Gastroesophageal sphincter (tissue), 4 donors: ENCODE results near the gene MTTP. TPM values are rescaled to one million over a fixed set of nuclear protein-coding genes. Genes with fewer than 3 reads are reported as not detected.

Source experiments
- ATAC-seq: fragments of 150-250 bp; one replicate; pipeline ENCODE4 v1.9.1; 2016; ENCODE audit warnings: mild to moderate bottlenecking, moderate library complexity
- H3K27ac ChIP-seq, 4 donors: fragments of 200-600 bp; sonication (generic) in 3 of 4; 1 replicate in 3 of 4; 2 replicates in 1 of 4; pipeline ENCODE4 v1.5.1; 2016 to 2019
- H3K27me3 ChIP-seq: fragments of 200-600 bp; sonication (generic); one replicate; pipeline ENCODE4 v1.5.1; 2019
- H3K36me3 ChIP-seq, 2 donors: fragments of 200-600 bp; sonication (generic); one replicate each; pipeline ENCODE4 v1.5.1; 2019; ENCODE audit warnings: control low read depth in 1 of 2
- H3K4me1 ChIP-seq, 3 donors: fragments of 200-600 bp; sonication (generic); 1 replicate in 2 of 3; 2 replicates in 1 of 3; pipeline ENCODE4 v1.5.1; 2016 to 2019; ENCODE audit warnings: control low read depth in 2 of 3
- H3K4me3 ChIP-seq, 2 donors: fragments of 200-600 bp; sonication (generic); one replicate each; pipeline ENCODE4 v1.5.1; 2019; ENCODE audit warnings: mild to moderate bottlenecking in 1 of 2, moderate library complexity in 1 of 2
- H3K9me3 ChIP-seq, 3 donors: fragments of 200-600 bp; sonication (generic); one replicate each; pipeline ENCODE4 v1.5.1; 2017 to 2019; ENCODE audit warnings: control low read depth in 2 of 3
- EP300 ChIP-seq: sonication (generic); formaldehyde crosslinking; IDR thresholded peaks from one replicate; pipeline ENCODE4 v1.6.1; 2017; ENCODE audit warnings: antibody characterized with exemption, mild to moderate bottlenecking
- POLR2A ChIP-seq, 2 donors: fragments of 450-650 bp; IDR thresholded peaks; one replicate each; pipeline ENCODE4 v1.6.1; 2017; ENCODE audit warnings: antibody characterized with exemption in 2 of 2, mild to moderate bottlenecking in 2 of 2, moderate library complexity in 1 of 2
- POLR2AphosphoS5 ChIP-seq: sonication (generic); formaldehyde crosslinking; IDR thresholded peaks from one replicate; pipeline ENCODE4 v1.6.1; 2017; ENCODE audit warnings: antibody characterized with exemption
- WGBS, 2 donors: methylation state at CpG; one replicate each; pipeline ENCODE4 v1.1.5; 2018; ENCODE audit warnings: low coverage in 1 of 2; 5-methylcytosine and 5-hydroxymethylcytosine counted together
- total RNA-seq, 4 donors: library from RNA; depleted of rRNA; stranded (reverse); fragments of >200 nt; gene quantifications; one replicate each; pipeline ENCODE4 v1.1.0, GENCODE V29; 2016
- TF ChIP-seq, protein P1 (sequence below), 4 experiments: fragments of 200-600 bp in 2 of 4; fragments of 450-650 bp in 2 of 4; sonication (generic) in 1 of 4; IDR thresholded peaks; one replicate each; pipeline ENCODE4 v1.5.1; 2017 to 2019; ENCODE audit warnings: antibody characterized with exemption in 4 of 4, mild to moderate bottlenecking in 2 of 4, moderate library complexity in 2 of 4

MTTP gene
- total RNA-seq, 4 donors from 2014 or later = 0.16 to 3.5 (median 1.2) TPM

- 50 to 86% methylated on average over 1 of the region's 1 CpG for WGBS, 2 donors
- no peak for ATAC-seq
- peaks cover 0 to 25% (median 5%) of the 10 kb centered on the region in 3 donors for H3K4me1 ChIP-seq
- no peak overlapping the region for H3K27ac ChIP-seq
- no peak overlapping the region for H3K4me3 ChIP-seq
- no peaks in the 10 kb centered on the region for H3K27me3 ChIP-seq
- TF ChIP-seq POLR2A (IDR thresholded peaks at IDR 0.05) (no peak), EP300 (no peak), POLR2AphosphoS5 (no peak)
- TF ChIP-seq, protein P1, sequence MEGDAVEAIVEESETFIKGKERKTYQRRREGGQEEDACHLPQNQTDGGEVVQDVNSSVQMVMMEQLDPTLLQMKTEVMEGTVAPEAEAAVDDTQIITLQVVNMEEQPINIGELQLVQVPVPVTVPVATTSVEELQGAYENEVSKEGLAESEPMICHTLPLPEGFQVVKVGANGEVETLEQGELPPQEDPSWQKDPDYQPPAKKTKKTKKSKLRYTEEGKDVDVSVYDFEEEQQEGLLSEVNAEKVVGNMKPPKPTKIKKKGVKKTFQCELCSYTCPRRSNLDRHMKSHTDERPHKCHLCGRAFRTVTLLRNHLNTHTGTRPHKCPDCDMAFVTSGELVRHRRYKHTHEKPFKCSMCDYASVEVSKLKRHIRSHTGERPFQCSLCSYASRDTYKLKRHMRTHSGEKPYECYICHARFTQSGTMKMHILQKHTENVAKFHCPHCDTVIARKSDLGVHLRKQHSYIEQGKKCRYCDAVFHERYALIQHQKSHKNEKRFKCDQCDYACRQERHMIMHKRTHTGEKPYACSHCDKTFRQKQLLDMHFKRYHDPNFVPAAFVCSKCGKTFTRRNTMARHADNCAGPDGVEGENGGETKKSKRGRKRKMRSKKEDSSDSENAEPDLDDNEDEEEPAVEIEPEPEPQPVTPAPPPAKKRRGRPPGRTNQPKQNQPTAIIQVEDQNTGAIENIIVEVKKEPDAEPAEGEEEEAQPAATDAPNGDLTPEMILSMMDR (IDR thresholded peaks at IDR 0.05) = no peak
- no peaks in the 10 kb centered on the region for H3K36me3 ChIP-seq
- H3K9me3 ChIP-seq = no peaks in the 10 kb centered on the region
Observed at GRCh38 chr4:99648321-99648720, 73.7 kb downstream of the MTTP start.

GRCh38 chr4:99649208-99649607 lies 74.6 kb downstream of the MTTP start:
- no peak for ATAC-seq
- Histone ChIP-seq H3K4me3 (no peak overlapping the region), H3K36me3 (no peaks in the 10 kb centered on the region), H3K27ac (no peak overlapping the region), H3K4me1 (peaks cover 0 to 18% (median 5%) of the 10 kb centered on the region in 3 donors), H3K27me3 (no peaks in the 10 kb centered on the region), H3K9me3 (no peaks in the 10 kb centered on the region)
- 97 to 100% methylated on average over 2 to 3 of the region's 9 CpGs for WGBS, 2 donors
- TF ChIP-seq EP300 (no peak), POLR2A (IDR thresholded peaks at IDR 0.05) (no peak)
- TF ChIP-seq, protein P1 (IDR thresholded peaks at IDR 0.05) = no peak

- Histone ChIP-seq H3K4me1 (peaks cover 0 to 21% (median 5%) of the 10 kb centered on the region in 3 donors), H3K36me3 (no peaks in the 10 kb centered on the region), H3K27ac (no peak overlapping the region), H3K9me3 (no peaks in the 10 kb centered on the region), H3K27me3 (no peaks in the 10 kb centered on the region), H3K4me3 (no peak overlapping the region)
- 100% methylated on average over 2 of the region's 10 CpGs; no CpG with 5 or more reads in 1 of the 2 donors for WGBS, 2 donors
- TF ChIP-seq POLR2A (IDR thresholded peaks at IDR 0.05) = no peak
- TF ChIP-seq, protein P1 (IDR thresholded peaks at IDR 0.05) = no peak
- TF ChIP-seq EP300 = no peak
- TF ChIP-seq POLR2AphosphoS5 = no peak
- peak; percentile 7 for ATAC-seq
Observed at GRCh38 chr4:99649778-99650177, 75.2 kb downstream of the MTTP start.

GRCh38 chr4:99651016-99651769 lies 76.6 kb downstream of the MTTP start:
- H3K27me3 ChIP-seq = no peaks in the 10 kb centered on the region
- ATAC-seq = no peak
- H3K4me3 ChIP-seq = no peak overlapping the region
- WGBS, 2 donors = 80 to 100% methylated on average over 1 to 2 of the region's 18 CpGs
- no peaks in the 10 kb centered on the region for H3K36me3 ChIP-seq
- H3K9me3 ChIP-seq = no peaks in the 10 kb centered on the region
- no peak for TF ChIP-seq POLR2A (IDR thresholded peaks at IDR 0.05)
- TF ChIP-seq, protein P1 (IDR thresholded peaks at IDR 0.05) = no peak
- no peak for TF ChIP-seq POLR2AphosphoS5
- TF ChIP-seq EP300 = no peak
- H3K27ac ChIP-seq = no peak overlapping the region
- H3K4me1 ChIP-seq = peaks cover 0 to 25% (median 2%) of the 10 kb centered on the region in 3 donors
